ENCODE data around the gene NTM. TPM values are rescaled to one million over a fixed set of nuclear protein-coding genes. Genes with fewer than 3 reads are reported as not detected.

The NTM gene
- total RNA-seq, 2 donors from 2014 or later, result not detected

DNA sequence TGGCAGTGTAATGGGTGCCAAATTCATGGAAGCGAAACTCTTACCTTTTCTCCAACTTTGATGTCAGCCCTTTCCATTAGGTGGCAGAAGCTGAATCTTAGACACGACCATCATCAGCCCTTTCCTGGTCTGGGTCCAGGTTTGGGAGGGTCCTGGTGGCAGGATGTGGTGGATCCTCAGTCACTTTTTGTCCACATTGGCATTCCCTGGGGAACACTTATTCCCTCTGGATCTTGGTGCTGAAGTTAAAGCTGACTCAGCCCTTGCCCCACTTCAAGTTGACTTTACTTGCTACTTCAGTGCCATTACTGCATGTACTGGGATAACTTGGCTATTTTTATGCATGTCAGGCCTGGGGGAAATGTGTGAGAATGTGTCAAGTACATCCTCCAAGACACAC is 16.6 kb upstream of the NTM start:
- Mint-ChIP-seq H3K27me3 (no peaks in the 10 kb centered on the region), H3K27ac (no peak overlapping the region), H3K4me1 (no peaks in the 10 kb centered on the region), H3K36me3 (ENCODE audit: low read depth) (no peaks in the 10 kb centered on the region), H3K4me3 (no peak overlapping the region)
- no peak for ATAC-seq
- H3K9me3 ChIP-seq (ENCODE audit: control insufficient read depth, low read length, poor library complexity, severe bottlenecking), result no peaks in the 10 kb centered on the region
- DNase-seq, result no peak

DNA sequence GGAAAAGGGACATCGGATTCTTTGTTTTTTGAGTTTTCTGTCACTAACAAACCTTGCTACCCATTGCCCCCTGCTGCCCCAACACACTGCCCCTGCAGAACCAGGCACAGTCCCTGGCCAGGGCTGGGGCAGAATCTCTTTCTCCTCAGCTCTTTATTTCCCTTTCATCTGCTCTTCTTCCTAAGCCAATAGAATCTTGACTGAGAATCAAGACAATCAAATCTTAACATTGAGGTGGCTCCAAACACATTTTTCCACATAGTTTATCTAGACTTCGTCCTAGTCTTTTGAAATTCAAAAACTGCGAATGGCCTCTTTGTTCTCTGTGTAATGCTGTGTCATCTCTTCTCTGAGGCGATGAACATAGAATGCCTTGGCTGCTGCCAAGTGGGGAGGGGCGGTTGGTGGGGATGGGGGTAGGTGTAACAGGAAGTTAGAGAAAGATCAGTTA is 16.1 kb upstream of the NTM start:
- H3K4me1 Mint-ChIP-seq, result no peaks in the 10 kb centered on the region
- no peak for DNase-seq
- no peaks in the 10 kb centered on the region for H3K27me3 Mint-ChIP-seq
- H3K36me3 Mint-ChIP-seq (ENCODE audit: low read depth), result no peaks in the 10 kb centered on the region
- no peak for ATAC-seq
- H3K27ac Mint-ChIP-seq, result no peak overlapping the region
- H3K9me3 ChIP-seq (ENCODE audit: control insufficient read depth, low read length, poor library complexity, severe bottlenecking), result no peaks in the 10 kb centered on the region
- H3K4me3 Mint-ChIP-seq, result no peak overlapping the region

DNA sequence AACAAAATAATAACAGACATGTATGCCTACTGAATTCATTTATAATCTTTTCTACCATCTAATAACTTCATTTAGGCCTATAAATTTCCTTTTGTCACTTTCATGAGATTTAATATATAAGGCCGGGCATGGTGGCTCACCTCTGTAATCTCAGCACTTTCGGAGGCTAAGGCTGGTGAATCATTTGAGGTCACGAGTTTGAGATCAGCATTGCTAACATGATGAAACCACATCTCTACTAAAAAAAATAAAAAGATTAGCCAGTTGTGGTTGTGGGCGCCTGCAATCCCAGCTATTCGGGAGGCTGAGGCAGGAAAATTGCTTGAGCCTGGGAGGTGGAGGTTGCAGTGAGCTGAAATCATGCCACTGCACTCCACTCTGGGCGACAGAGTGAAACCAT is 14.2 kb upstream of the NTM start:
- no peaks in the 10 kb centered on the region for H3K4me1 Mint-ChIP-seq

GRCh38 chr11:131365329-131365930 is 5.0 kb upstream of the NTM start:
- H3K36me3 Mint-ChIP-seq (ENCODE audit: low read depth), result no peaks in the 10 kb centered on the region

More for the DNA sequence above, 14.2 kb upstream of the NTM start:
- no peak for DNase-seq
- H3K36me3 Mint-ChIP-seq (ENCODE audit: low read depth), result no peaks in the 10 kb centered on the region
- peaks cover under 1% of the 10 kb centered on the region for H3K27me3 Mint-ChIP-seq
- H3K27ac Mint-ChIP-seq, result no peak overlapping the region
- no peak for ATAC-seq
- no peaks in the 10 kb centered on the region for H3K9me3 ChIP-seq (ENCODE audit: control insufficient read depth, low read length, poor library complexity, severe bottlenecking)
- H3K4me3 Mint-ChIP-seq, result no peak overlapping the region

GRCh38 chr11:131370901-131371790 is 731 bp downstream of the NTM start:
- no peaks in the 10 kb centered on the region for H3K4me1 Mint-ChIP-seq
- no peaks in the 10 kb centered on the region for H3K9me3 ChIP-seq (ENCODE audit: control insufficient read depth, low read length, poor library complexity, severe bottlenecking)
- DNase-seq (no peak), ATAC-seq (no peak)
- no peak overlapping the region for H3K4me3 Mint-ChIP-seq
- no peaks in the 10 kb centered on the region for H3K27me3 Mint-ChIP-seq
- H3K36me3 Mint-ChIP-seq (ENCODE audit: low read depth), result no peaks in the 10 kb centered on the region
- no peak overlapping the region for H3K27ac Mint-ChIP-seq

More at GRCh38 chr11:131365329-131365930, 5.0 kb upstream of the NTM start:
- DNase-seq (no peak), ATAC-seq (no peak)
- H3K9me3 ChIP-seq (ENCODE audit: control insufficient read depth, low read length, poor library complexity, severe bottlenecking), result no peaks in the 10 kb centered on the region
- Mint-ChIP-seq H3K4me3 (no peak overlapping the region), H3K27ac (no peak overlapping the region), H3K4me1 (no peaks in the 10 kb centered on the region), H3K27me3 (peaks cover 4% of the 10 kb centered on the region)

DNA sequence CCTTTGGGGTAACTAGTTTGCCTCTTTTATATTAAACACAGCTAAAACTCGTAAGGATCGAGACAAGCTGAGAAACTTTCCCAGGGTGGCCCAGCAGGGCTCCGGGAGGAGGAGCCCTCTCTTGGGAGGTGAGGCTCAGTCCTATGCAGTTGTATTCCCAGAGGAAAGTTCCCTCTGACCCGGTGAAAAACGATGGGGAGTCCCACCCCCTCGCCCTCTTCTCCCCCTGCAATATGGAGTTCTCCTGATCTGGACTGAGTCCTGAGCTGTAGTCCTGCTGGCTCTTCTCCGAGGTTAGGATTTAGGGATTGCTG is 1.3 kb downstream of the NTM start:
- ATAC-seq (no peak), DNase-seq (no peak)
- Mint-ChIP-seq H3K27me3 (no peaks in the 10 kb centered on the region), H3K36me3 (ENCODE audit: low read depth) (no peaks in the 10 kb centered on the region), H3K4me1 (no peaks in the 10 kb centered on the region), H3K4me3 (no peak overlapping the region), H3K27ac (no peak overlapping the region)
- no peaks in the 10 kb centered on the region for H3K9me3 ChIP-seq (ENCODE audit: control insufficient read depth, low read length, poor library complexity, severe bottlenecking)

GRCh38 chr11:131372234-131372962 is 2.0 kb downstream of the NTM start:
- no peaks in the 10 kb centered on the region for H3K27me3 Mint-ChIP-seq

DNA sequence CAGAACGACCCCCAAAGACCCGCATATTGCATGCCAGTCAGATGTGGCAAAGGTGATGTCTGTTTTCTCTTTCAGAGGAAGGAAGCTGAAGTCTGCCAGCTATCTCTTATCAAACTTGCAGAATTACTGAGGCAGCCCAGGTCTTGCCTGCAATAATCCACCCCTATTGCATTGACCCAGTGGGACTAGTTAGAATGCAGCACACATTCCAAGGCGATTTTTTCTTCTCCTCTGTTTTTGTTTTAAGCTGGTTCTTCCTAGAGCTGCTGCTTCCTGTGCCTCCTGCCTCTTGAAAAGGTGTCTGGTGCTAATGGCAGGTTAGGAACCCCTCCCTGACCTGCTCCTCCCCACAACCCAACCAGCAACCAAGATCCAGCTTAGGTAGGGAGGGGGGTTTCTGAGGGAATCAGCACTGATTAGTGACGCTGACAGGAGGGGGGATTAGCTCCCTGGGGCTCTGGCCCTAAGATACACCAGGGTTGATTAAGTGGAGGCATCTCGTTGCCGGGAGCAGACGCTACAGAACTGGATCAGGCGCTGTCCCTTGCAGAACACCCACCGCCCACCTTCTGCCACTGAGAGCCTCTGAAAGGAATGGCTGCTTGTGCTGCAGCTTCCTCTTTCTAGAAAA is 2.8 kb downstream of the NTM start:
- no peak for DNase-seq
- no peak overlapping the region for H3K27ac Mint-ChIP-seq
- ATAC-seq, result no peak

More at GRCh38 chr11:131372234-131372962, 2.0 kb downstream of the NTM start:
- Mint-ChIP-seq H3K27ac (no peak overlapping the region), H3K4me1 (no peaks in the 10 kb centered on the region), H3K36me3 (ENCODE audit: low read depth) (no peaks in the 10 kb centered on the region), H3K4me3 (no peak overlapping the region)
- H3K9me3 ChIP-seq (ENCODE audit: control insufficient read depth, low read length, poor library complexity, severe bottlenecking), result no peaks in the 10 kb centered on the region
- DNase-seq, result no peak
- ATAC-seq, result no peak

DNA sequence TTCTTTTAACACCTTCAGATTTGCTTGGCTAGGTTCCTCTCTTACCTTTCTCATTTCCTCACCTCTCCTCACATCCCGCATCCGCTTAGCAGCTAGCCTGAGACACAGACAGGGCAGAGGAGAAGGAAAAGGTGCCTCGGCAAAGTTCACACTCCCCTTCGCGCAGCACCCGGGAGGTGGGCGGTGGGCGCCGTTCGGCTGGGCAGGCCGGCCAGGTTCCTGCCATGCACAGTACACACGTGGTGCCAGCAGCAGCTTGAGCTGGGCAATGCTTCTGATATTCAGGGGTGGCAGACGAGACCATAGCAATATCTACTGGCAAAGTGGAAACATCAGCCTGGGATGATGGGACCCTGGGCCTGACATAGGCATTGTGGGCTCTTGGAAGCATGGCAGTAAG is 3.3 kb downstream of the NTM start:
- DNase-seq (no peak), ATAC-seq (no peak)
- no peaks in the 10 kb centered on the region for H3K4me1 Mint-ChIP-seq
- no peaks in the 10 kb centered on the region for H3K27me3 Mint-ChIP-seq
- H3K27ac Mint-ChIP-seq, result no peak overlapping the region
- H3K4me3 Mint-ChIP-seq, result no peak overlapping the region
- H3K36me3 Mint-ChIP-seq (ENCODE audit: low read depth), result no peaks in the 10 kb centered on the region
- H3K9me3 ChIP-seq (ENCODE audit: control insufficient read depth, low read length, poor library complexity, severe bottlenecking), result no peaks in the 10 kb centered on the region

More for the DNA sequence above, 2.8 kb downstream of the NTM start:
- Mint-ChIP-seq H3K4me3 (no peak overlapping the region), H3K4me1 (no peaks in the 10 kb centered on the region), H3K36me3 (ENCODE audit: low read depth) (no peaks in the 10 kb centered on the region), H3K27me3 (no peaks in the 10 kb centered on the region)
- H3K9me3 ChIP-seq (ENCODE audit: control insufficient read depth, low read length, poor library complexity, severe bottlenecking), result no peaks in the 10 kb centered on the region

- H3K4me1 Mint-ChIP-seq, result no peaks in the 10 kb centered on the region
- H3K27me3 Mint-ChIP-seq, result no peaks in the 10 kb centered on the region
- DNase-seq (no peak), ATAC-seq (no peak)
- H3K9me3 ChIP-seq (ENCODE audit: control insufficient read depth, low read length, poor library complexity, severe bottlenecking), result no peaks in the 10 kb centered on the region
- H3K4me3 Mint-ChIP-seq, result no peak overlapping the region
- H3K27ac Mint-ChIP-seq, result no peak overlapping the region
- H3K36me3 Mint-ChIP-seq (ENCODE audit: low read depth), result no peaks in the 10 kb centered on the region
Observed at GRCh38 chr11:131375421-131375820, 5.0 kb downstream of the NTM start.

DNA sequence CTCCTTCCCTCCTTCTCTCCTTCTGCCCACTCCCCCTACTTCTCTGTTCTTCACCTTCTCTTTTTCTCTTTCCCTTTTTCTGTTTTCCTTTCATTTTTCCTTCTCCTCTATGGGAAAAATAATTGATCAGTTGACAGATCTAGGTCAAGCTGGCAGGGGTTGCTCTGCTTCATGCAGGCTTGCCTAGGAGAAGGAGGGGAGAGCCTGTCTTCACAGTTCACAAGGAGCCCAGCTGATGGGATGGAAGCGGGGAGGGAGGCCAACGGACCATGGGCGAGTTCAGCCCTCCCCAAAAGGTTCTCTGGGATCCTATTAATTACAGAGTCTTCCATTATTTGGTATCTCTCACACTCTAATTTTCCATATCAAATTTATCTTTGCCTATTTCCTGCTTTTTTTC is 5.5 kb downstream of the NTM start:
- no peak for DNase-seq
- no peaks in the 10 kb centered on the region for H3K4me1 Mint-ChIP-seq
- no peaks in the 10 kb centered on the region for H3K27me3 Mint-ChIP-seq

DNA sequence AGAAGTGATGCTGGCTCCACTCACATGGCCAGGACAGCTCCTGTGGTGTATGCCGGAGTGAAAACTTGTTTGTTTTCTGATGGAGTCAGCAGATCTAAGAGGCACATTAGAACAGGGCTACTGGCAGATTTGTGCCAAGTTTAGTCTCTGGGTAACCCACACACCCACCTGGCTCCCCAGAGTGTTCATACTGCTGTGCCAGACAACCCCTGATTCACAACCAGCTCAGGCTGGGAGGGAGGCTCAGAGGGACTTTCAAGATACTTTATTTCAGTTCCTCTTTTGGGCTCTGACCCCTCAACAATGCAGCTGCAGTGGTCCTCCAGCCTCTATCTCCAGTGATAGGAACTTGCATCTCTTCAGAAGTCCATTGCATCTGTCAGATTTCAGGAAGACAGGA is 8.5 kb downstream of the NTM start:
- Mint-ChIP-seq H3K4me3 (no peak overlapping the region), H3K4me1 (no peaks in the 10 kb centered on the region), H3K27me3 (no peaks in the 10 kb centered on the region), H3K27ac (no peak overlapping the region), H3K36me3 (ENCODE audit: low read depth) (no peaks in the 10 kb centered on the region)
- DNase-seq (no peak), ATAC-seq (no peak)
- no peaks in the 10 kb centered on the region for H3K9me3 ChIP-seq (ENCODE audit: control insufficient read depth, low read length, poor library complexity, severe bottlenecking)

More for the DNA sequence above, 5.5 kb downstream of the NTM start:
- Mint-ChIP-seq H3K27ac (no peak overlapping the region), H3K4me3 (no peak overlapping the region), H3K36me3 (ENCODE audit: low read depth) (no peaks in the 10 kb centered on the region)
- H3K9me3 ChIP-seq (ENCODE audit: control insufficient read depth, low read length, poor library complexity, severe bottlenecking), result no peaks in the 10 kb centered on the region
- no peak for ATAC-seq

- H3K36me3 Mint-ChIP-seq (ENCODE audit: low read depth), result no peaks in the 10 kb centered on the region
- H3K9me3 ChIP-seq (ENCODE audit: control insufficient read depth, low read length, poor library complexity, severe bottlenecking), result no peaks in the 10 kb centered on the region
Observed at GRCh38 chr11:131385763-131386390, 15.5 kb downstream of the NTM start.

More at GRCh38 chr11:131385763-131386390, 15.5 kb downstream of the NTM start:
- H3K27me3 Mint-ChIP-seq, result no peaks in the 10 kb centered on the region
- no peak overlapping the region for H3K27ac Mint-ChIP-seq
- ATAC-seq (no peak), DNase-seq (no peak)
- H3K4me1 Mint-ChIP-seq, result no peaks in the 10 kb centered on the region
- no peak overlapping the region for H3K4me3 Mint-ChIP-seq

All from T-helper 17 cell (primary cell).